IPS DF 6.9 (cell line): Measurements from ENCODE around the gene SLC39A11.

Experiments
- DNase-seq: peaks from one replicate; pipeline ENCODE4 v3.0.0-alpha.2; 2013; ENCODE audit warnings: low read depth, low spot score
- H3K27ac ChIP-seq: one replicate; pipeline ENCODE4 v1.5.1; 2013; ENCODE audit warnings: low read length, control low read depth
- H3K27me3 ChIP-seq: 2 replicates; pipeline ENCODE4 v1.6.1; 2013; ENCODE audit warnings: mild to moderate bottlenecking, low read length; ENCODE audit not compliant: control insufficient read depth, insufficient read depth
- H3K36me3 ChIP-seq: 2 replicates; pipeline ENCODE4 v1.6.1; 2013; ENCODE audit warnings: low read length; ENCODE audit not compliant: control insufficient read depth, insufficient read depth
- H3K4me1 ChIP-seq: 2 replicates; pipeline ENCODE4 v1.6.1; 2013; ENCODE audit warnings: low read length; ENCODE audit not compliant: control insufficient read depth, insufficient read depth
- H3K4me3 ChIP-seq: 2 replicates; pipeline ENCODE4 v1.5.1; 2013; ENCODE audit warnings: mild to moderate bottlenecking, low read length
- H3K9me3 ChIP-seq: 2 replicates; pipeline ENCODE4 v1.6.1; 2013; ENCODE audit warnings: low read length, inconsistent platforms; ENCODE audit not compliant: control insufficient read depth, insufficient read depth
- WGBS: extraction: QIAGEN DNeasy Blood & Tissue Kit; methylation state at CpG from one replicate; pipeline ENCODE4 v1.1.7; 2013; ENCODE audit warnings: mixed read lengths, missing lambda C conversion rate; ENCODE audit not compliant: insufficient read length, insufficient coverage; 5-methylcytosine and 5-hydroxymethylcytosine counted together

The SLC39A11 gene

DNA sequence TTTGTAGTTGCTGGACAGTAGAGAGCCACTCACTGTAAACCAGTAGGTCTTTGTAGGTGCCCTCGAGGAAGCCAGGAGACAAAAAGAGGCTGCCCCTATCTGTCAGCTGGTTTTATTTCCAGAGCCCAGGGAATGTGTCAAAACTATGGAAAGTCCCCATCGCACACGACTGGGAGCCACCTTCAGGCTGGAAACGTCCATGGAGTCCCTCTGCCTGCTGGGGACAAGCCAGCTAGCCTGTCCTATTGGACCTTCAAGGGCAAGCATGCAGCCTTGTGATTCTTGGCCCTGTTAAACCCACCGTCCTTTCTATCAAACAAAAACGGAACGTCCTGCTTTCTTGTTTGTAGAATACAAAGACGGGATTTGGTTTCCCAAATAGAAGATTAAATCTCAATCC is 289.8 kb downstream of the SLC39A11 start:
- H3K4me1 ChIP-seq, result no peaks in the 10 kb centered on the region
- H3K4me3 ChIP-seq, result no peak overlapping the region
- WGBS, result no CpG with 5 or more reads among the region's 8 CpGs
- no peaks in the 10 kb centered on the region for H3K27me3 ChIP-seq
- no peak overlapping the region for H3K27ac ChIP-seq
- no peaks in the 10 kb centered on the region for H3K36me3 ChIP-seq
- no peak for DNase-seq
- no peaks in the 10 kb centered on the region for H3K9me3 ChIP-seq

DNA sequence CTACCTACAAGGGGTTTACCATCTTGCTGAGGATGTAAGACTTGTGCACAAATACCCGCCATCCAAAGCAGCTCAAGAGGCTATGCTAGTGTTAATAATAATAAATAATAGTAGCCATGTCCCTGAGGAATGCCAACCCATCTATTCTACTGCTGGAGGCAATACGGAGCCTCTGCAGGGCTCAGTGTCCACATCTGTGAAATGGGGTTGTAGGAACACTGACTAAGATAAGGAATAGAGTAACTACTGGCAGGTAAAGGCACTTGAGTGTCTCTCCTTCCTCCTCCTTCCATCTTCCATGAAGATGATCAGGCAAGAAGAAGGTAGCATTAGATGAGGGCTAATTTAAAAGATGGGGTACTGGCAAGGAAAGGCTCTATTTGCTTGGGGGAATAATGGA is 295.3 kb downstream of the SLC39A11 start:
- no peak for DNase-seq
- peaks cover 2% of the 10 kb centered on the region; the same call in 1 of the 2 replicates for H3K9me3 ChIP-seq
- H3K36me3 ChIP-seq, result no peaks in the 10 kb centered on the region
- H3K4me3 ChIP-seq, result no peak overlapping the region
- no peaks in the 10 kb centered on the region for H3K27me3 ChIP-seq
- WGBS, result no CpG with 5 or more reads among the region's 2 CpGs
- no peaks in the 10 kb centered on the region for H3K4me1 ChIP-seq
- no peak overlapping the region for H3K27ac ChIP-seq

DNA sequence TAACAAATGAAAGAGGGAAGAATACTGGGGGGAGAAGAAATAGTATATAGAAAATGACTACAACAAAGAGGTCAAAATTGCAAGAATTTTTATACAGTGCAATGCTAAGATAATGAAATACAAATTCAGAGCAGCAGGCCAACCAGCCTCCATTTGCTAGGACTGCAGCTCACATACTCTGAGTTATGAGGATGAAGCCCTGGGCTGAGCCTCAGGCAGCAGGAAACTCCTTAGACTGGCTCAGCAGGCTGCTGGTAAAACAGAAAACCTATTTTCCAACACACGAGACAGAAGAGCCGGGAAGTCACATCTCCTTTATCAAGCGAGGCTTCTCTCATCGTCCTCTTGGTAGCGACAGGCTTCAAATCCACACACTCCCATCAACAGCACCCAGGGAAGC is 296.5 kb downstream of the SLC39A11 start:
- H3K36me3 ChIP-seq, result no peaks in the 10 kb centered on the region
- peaks cover 2% of the 10 kb centered on the region; the same call in 1 of the 2 replicates for H3K9me3 ChIP-seq
- H3K27me3 ChIP-seq, result no peaks in the 10 kb centered on the region
- DNase-seq, result no peak
- no peaks in the 10 kb centered on the region for H3K4me1 ChIP-seq
- WGBS, result no CpG with 5 or more reads among the region's 5 CpGs
- no peak overlapping the region for H3K27ac ChIP-seq
- H3K4me3 ChIP-seq, result no peak overlapping the region

DNA sequence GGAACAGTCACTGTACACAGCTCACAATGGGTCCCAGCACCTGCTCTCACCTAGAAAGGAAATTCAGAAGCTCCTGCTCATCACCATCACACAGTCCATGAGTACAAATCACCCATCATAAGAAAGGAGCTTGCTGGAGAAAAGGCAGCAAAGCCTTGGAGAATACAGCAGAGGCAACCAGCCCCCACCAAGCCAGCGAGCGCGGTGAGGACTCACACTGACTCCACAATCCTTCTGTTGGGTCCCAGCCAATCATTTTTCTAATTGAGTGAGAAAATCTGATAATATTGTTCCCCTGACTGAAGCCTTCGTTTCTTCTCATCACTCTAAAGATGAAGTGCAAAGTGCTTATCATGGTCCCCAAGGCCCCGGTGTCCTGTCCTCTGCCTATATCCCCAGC is 298.3 kb downstream of the SLC39A11 start:
- H3K4me1 ChIP-seq, result no peaks in the 10 kb centered on the region
- no CpG with 5 or more reads among the region's 5 CpGs for WGBS

DNA sequence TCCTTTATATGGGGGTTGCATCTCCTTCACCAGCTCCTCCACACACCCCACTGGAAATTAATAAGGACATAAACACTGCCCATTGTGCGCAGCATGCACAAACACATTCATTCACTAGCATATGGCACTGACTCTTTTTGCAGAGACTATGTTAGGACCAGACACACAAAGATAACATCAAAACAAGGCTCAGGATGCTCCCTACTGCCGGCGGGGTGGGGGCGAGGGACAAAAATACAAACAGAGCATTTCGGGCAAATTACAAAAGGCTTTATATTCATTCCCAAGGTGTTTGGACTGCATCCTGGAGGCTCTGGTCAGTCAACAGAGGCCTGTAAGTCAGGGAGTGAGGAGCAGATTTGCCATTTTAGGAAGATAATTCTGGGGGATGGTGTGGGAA is 299.7 kb downstream of the SLC39A11 start:
- H3K36me3 ChIP-seq, result no peaks in the 10 kb centered on the region
- no peaks in the 10 kb centered on the region for H3K27me3 ChIP-seq
- H3K27ac ChIP-seq, result no peak overlapping the region
- no peaks in the 10 kb centered on the region for H3K4me1 ChIP-seq
- DNase-seq, result no peak
- no CpG with 5 or more reads among the region's 5 CpGs for WGBS
- peaks cover 2% of the 10 kb centered on the region; the same call in 1 of the 2 replicates for H3K9me3 ChIP-seq
- H3K4me3 ChIP-seq, result no peak overlapping the region

More for the DNA sequence above, 298.3 kb downstream of the SLC39A11 start:
- DNase-seq, result no peak
- no peaks in the 10 kb centered on the region for H3K27me3 ChIP-seq
- H3K9me3 ChIP-seq, result peaks cover 2% of the 10 kb centered on the region; the same call in 1 of the 2 replicates
- H3K4me3 ChIP-seq, result no peak overlapping the region
- no peaks in the 10 kb centered on the region for H3K36me3 ChIP-seq
- no peak overlapping the region for H3K27ac ChIP-seq

DNA sequence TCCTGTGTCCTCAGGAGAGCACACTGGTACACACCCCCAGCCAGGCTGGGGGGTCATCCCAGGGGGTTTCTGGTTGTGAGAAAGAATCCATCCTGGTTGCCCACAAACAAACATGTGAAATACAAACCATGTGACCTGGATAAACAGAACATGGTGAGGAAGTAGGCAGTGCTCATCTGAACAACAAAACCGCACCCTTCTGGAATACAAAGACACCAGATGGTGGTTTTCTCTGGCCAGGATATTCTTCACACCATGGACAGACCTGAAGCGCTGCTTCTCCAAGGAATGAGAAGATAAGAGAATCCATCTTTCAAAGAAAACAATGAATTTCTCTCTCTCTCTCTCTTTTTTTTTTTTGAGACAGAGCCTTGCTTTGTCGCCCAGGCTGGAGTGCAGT is 302.3 kb downstream of the SLC39A11 start:
- Histone ChIP-seq H3K36me3 (no peaks in the 10 kb centered on the region), H3K27ac (no peak overlapping the region), H3K27me3 (no peaks in the 10 kb centered on the region), H3K4me3 (no peak overlapping the region), H3K9me3 (peaks cover under 1% of the 10 kb centered on the region; the same call in 1 of the 2 replicates), H3K4me1 (no peaks in the 10 kb centered on the region)
- no CpG with 5 or more reads among the region's 3 CpGs for WGBS
- DNase-seq, result no peak

- Histone ChIP-seq H3K4me1 (no peaks in the 10 kb centered on the region), H3K27me3 (no peaks in the 10 kb centered on the region), H3K4me3 (no peak overlapping the region), H3K36me3 (no peaks in the 10 kb centered on the region), H3K27ac (no peak overlapping the region), H3K9me3 (no peaks in the 10 kb centered on the region)
- no peak for DNase-seq
- no CpG with 5 or more reads among the region's 6 CpGs for WGBS
Observed at GRCh38 chr17:72789711-72790110, 302.8 kb downstream of the SLC39A11 start.

DNA sequence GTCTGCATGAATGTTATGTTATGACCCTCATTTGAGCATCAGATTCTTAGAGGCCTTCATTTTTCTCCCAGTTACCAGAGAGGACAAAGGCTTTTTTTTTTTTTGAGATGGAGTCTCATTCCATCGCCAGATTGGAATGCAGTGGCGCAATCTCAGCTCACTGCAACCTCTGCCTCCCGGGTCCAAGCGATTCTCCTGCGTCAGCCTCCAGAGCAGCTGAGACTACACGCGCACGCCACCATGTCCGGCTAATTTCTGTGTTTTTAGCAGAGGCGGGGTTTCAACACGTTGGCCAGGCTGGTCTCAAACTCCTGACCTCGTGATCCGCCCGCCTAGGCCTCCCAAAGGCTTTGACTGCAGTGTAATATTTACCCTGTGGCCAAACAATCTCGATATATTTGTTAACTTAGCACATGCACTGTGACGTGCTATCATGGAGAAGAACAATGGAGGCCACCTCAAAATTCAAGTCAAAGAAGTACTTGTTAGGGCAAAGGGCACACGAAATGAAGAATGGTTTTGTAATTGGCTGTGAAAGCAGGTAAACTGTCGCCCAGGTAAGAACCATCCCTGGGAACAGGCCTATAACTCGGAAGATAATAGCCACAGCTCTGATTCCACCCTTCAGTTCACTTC is 303.4 kb downstream of the SLC39A11 start:
- H3K4me3 ChIP-seq, result no peak overlapping the region
- no peaks in the 10 kb centered on the region for H3K9me3 ChIP-seq
- no peaks in the 10 kb centered on the region for H3K27me3 ChIP-seq
- H3K36me3 ChIP-seq, result no peaks in the 10 kb centered on the region
- WGBS, result no CpG with 5 or more reads among the region's 19 CpGs
- DNase-seq, result no peak
- H3K27ac ChIP-seq, result no peak overlapping the region
- no peaks in the 10 kb centered on the region for H3K4me1 ChIP-seq

GRCh38 chr17:72786209-72786608 is 306.3 kb downstream of the SLC39A11 start:
- no peak for DNase-seq
- H3K36me3 ChIP-seq, result no peaks in the 10 kb centered on the region
- WGBS, result no CpG with 5 or more reads among the region's 2 CpGs

DNA sequence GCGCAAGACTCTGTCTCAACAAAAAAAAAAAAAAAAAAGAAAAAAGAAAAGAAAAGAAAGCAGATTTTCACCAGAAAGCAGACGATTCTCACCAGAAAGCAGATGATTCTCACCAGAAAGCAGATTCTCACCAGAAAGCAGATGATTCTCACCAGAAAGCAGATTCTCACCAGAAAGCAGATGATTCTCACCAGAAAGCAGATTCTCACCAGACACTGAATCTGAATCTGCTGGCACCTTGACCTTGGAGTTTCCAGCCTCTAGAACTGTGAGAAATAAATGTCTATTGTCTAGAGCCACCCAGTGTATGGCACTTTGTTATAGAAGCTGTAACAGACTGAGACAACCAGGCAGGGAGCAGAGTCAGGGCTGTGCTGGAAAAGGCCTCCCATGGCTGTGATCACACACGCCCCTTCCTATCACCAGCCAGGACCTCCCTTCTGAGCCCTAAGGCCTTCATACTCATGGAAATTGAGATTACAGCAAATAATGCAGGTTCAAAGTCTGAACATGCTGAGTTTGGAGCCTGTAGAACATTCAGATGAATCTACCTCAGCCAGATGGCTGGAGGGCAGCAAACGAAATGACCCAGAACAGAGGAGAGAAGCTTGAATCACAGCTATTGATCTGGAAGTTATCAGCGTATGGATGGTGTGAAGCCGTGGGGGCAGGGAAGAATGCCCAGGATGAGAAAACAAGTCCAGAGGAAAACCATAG is 309.3 kb downstream of the SLC39A11 start:
- Histone ChIP-seq H3K4me1 (no peaks in the 10 kb centered on the region; the same call in 1 of the 2 replicates), H3K4me3 (no peak overlapping the region), H3K9me3 (no peaks in the 10 kb centered on the region), H3K27ac (no peak overlapping the region), H3K27me3 (no peaks in the 10 kb centered on the region), H3K36me3 (no peaks in the 10 kb centered on the region)
- no CpG with 5 or more reads among the region's 6 CpGs for WGBS
- no peak for DNase-seq

More at GRCh38 chr17:72786209-72786608, 306.3 kb downstream of the SLC39A11 start:
- Histone ChIP-seq H3K27ac (no peak overlapping the region), H3K27me3 (no peaks in the 10 kb centered on the region), H3K9me3 (no peaks in the 10 kb centered on the region), H3K4me3 (no peak overlapping the region), H3K4me1 (no peaks in the 10 kb centered on the region; the same call in 1 of the 2 replicates)
